ENCODE data around the gene CCL5.

The CCL5 gene

GRCh38 chr17:35895636-35896587 is 15.8 kb upstream of the CCL5 start:
- Histone ChIP-seq H3K27me3 (no peaks in the 10 kb centered on the region), H3K9me3 (no peaks in the 10 kb centered on the region), H3K36me3 (no peaks in the 10 kb centered on the region), H3K4me1 (peaks cover 0 to 8% (median 0%) of the 10 kb centered on the region in 4 donors), H3K27ac (no peak overlapping the region), H3K4me3 (no peak overlapping the region)
- intact Hi-C loops (cut with DNase I; ENCODE audit: low total_unique reads), result no loop called here
- TF ChIP-seq CTCF (IDR thresholded peaks at IDR 0.05), result no peak
- peak in 1 of 2 donors; percentile 39 for DNase-seq

- no peak overlapping the region for H3K27ac ChIP-seq
- H3K27me3 ChIP-seq, result no peaks in the 10 kb centered on the region
- DNase-seq, result no peak
- intact Hi-C loops (cut with DNase I; ENCODE audit: low total_unique reads), result no loop called here
- H3K4me1 ChIP-seq, result peaks cover 0 to 7% (median 3%) of the 10 kb centered on the region in 4 donors
- TF ChIP-seq CTCF (IDR thresholded peaks at IDR 0.05), result no peak
- H3K36me3 ChIP-seq, result no peaks in the 10 kb centered on the region
- H3K4me3 ChIP-seq, result no peak overlapping the region
- H3K9me3 ChIP-seq, result no peaks in the 10 kb centered on the region
These were observed 14.0 kb upstream of the CCL5 start for GRCh38 chr17:35894206-35894605.

- Histone ChIP-seq H3K27ac (no peak overlapping the region), H3K9me3 (no peaks in the 10 kb centered on the region), H3K27me3 (no peaks in the 10 kb centered on the region), H3K4me1 (peaks cover 0 to 7% (median 3%) of the 10 kb centered on the region in 4 donors), H3K36me3 (no peaks in the 10 kb centered on the region), H3K4me3 (no peak overlapping the region)
- no peak for TF ChIP-seq CTCF (IDR thresholded peaks at IDR 0.05)
- intact Hi-C loops (cut with DNase I; ENCODE audit: low total_unique reads), result no loop called here
- DNase-seq, result no peak
These were observed 13.6 kb upstream of the CCL5 start for GRCh38 chr17:35893751-35894150.

GRCh38 chr17:35892091-35893035 is 12.2 kb upstream of the CCL5 start:
- intact Hi-C loops (cut with DNase I; ENCODE audit: low total_unique reads), result no loop called here
- Histone ChIP-seq H3K27me3 (no peaks in the 10 kb centered on the region), H3K36me3 (no peaks in the 10 kb centered on the region), H3K4me1 (peaks cover 0 to 7% (median 3%) of the 10 kb centered on the region in 4 donors), H3K27ac (no peak overlapping the region), H3K9me3 (no peaks in the 10 kb centered on the region), H3K4me3 (no peak overlapping the region)
- no peak for TF ChIP-seq CTCF (IDR thresholded peaks at IDR 0.05)
- DNase-seq, result no peak

- Histone ChIP-seq H3K27me3 (no peaks in the 10 kb centered on the region), H3K36me3 (no peaks in the 10 kb centered on the region), H3K4me3 (no peak overlapping the region), H3K27ac (no peak overlapping the region), H3K9me3 (no peaks in the 10 kb centered on the region), H3K4me1 (peaks cover 0 to 7% (median 3%) of the 10 kb centered on the region in 4 donors)
- intact Hi-C loops (cut with DNase I; ENCODE audit: low total_unique reads), result no loop called here
- no peak for TF ChIP-seq CTCF (IDR thresholded peaks at IDR 0.05)
- DNase-seq, result no peak
These were observed 11.1 kb upstream of the CCL5 start for GRCh38 chr17:35891269-35891668.

Data from tibial artery (tissue), 4 donors.